HG03575 (cell line): Measurements from ENCODE around the gene AKR1C4.
"Not testable (repeated sequence)": the region's sequence is repeated elsewhere in the genome, so short reads cannot be mapped to it uniquely, and the experiment has no call there.

Experiments
- ATAC-seq: cut with Tn5 transposase; IDR thresholded peaks from one replicate; pipeline ENCODE4 v1.9.1; 2021; ENCODE audit not compliant: unreplicated experiment, insufficient number of reproducible peaks, low FRiP score; ENCODE audit errors: extremely low read depth

AKR1C4 gene

GRCh38 chr10:5196702-5197113 lies at the start of gene AKR1C4:
AKR1C4 (plus strand) TSS chr10:5196837; CDS start chr10:5196868, 31 bp downstream.
- no peak for ATAC-seq

- ATAC-seq, result no peak
These were observed 49.8 kb upstream of the AKR1C4 start for GRCh38 chr10:5146920-5147254.

GRCh38 chr10:5147255-5147980 lies 49.2 kb upstream of the AKR1C4 start:
- ATAC-seq, result no peak

GRCh38 chr10:5147981-5148677 lies 48.5 kb upstream of the AKR1C4 start:
- no peak for ATAC-seq

- no peak for ATAC-seq
These were observed 48.0 kb upstream of the AKR1C4 start for GRCh38 chr10:5148678-5149032.

GRCh38 chr10:5151076-5151475 lies 45.6 kb upstream of the AKR1C4 start:
- no peak for ATAC-seq

- ATAC-seq, result no peak
These were observed 40.7 kb upstream of the AKR1C4 start for GRCh38 chr10:5155951-5156350.

- no peak for ATAC-seq
These were observed 39.1 kb upstream of the AKR1C4 start for GRCh38 chr10:5157501-5157900.

- ATAC-seq, result no peak
These were observed 37.5 kb upstream of the AKR1C4 start for GRCh38 chr10:5159126-5159525.

GRCh38 chr10:5163487-5163886 lies 33.1 kb upstream of the AKR1C4 start:
- ATAC-seq, result no peak

- no peak for ATAC-seq
These were observed 30.9 kb upstream of the AKR1C4 start for GRCh38 chr10:5165738-5166137.

GRCh38 chr10:5168897-5169420 lies 27.7 kb upstream of the AKR1C4 start:
- ATAC-seq, result no peak

- not testable (repeated sequence) for ATAC-seq
These were observed 21.1 kb upstream of the AKR1C4 start for GRCh38 chr10:5175581-5175980.

- ATAC-seq, result not testable (repeated sequence)
These were observed 16.1 kb upstream of the AKR1C4 start for GRCh38 chr10:5180503-5180902.

- no peak for ATAC-seq
These were observed 12.7 kb upstream of the AKR1C4 start for GRCh38 chr10:5183923-5184322.

GRCh38 chr10:5184987-5185775 lies 11.5 kb upstream of the AKR1C4 start, which contains the start of gene AKR1C8:
AKR1C8 (minus strand) TSS chr10:5185150; CDS start chr10:5185104, 46 bp downstream.
- no peak for ATAC-seq

GRCh38 chr10:5187867-5188266 lies 8.8 kb upstream of the AKR1C4 start:
- ATAC-seq, result no peak

- ATAC-seq, result no peak
These were observed 8.3 kb upstream of the AKR1C4 start for GRCh38 chr10:5188358-5188757.

GRCh38 chr10:5194431-5194830 lies 2.2 kb upstream of the AKR1C4 start:
- ATAC-seq, result no peak
